Fibroblast of peridontal ligament (primary cell): ENCODE data around the gene CUL7.

Experiments
- DNase-seq: peaks from one replicate; pipeline ENCODE4 v3.0.0-alpha.2; 2010; ENCODE audit errors: extremely low read depth

Gene CUL7

GRCh38 chr6:43077333-43077809 lies 23.7 kb upstream of the CUL7 start:
- no peak for DNase-seq

GRCh38 chr6:43076464-43077332 lies 23.0 kb upstream of the CUL7 start:
- DNase-seq, result no peak

GRCh38 chr6:43075670-43076463 lies 22.2 kb upstream of the CUL7 start, which contains the start of gene PTK7:
Gene PTK7, plus strand, starts transcription at chr6:43076314. Its CDS starts 175 bp downstream, at chr6:43076489.
- no peak for DNase-seq

GRCh38 chr6:43074847-43075669 lies 21.4 kb upstream of the CUL7 start:
- peak; percentile 49 for DNase-seq

GRCh38 chr6:43070028-43070632 lies 16.5 kb upstream of the CUL7 start:
- peak; percentile 80 for DNase-seq

GRCh38 chr6:43062818-43063217 lies 9.2 kb upstream of the CUL7 start:
- DNase-seq, result no peak

- no peak for DNase-seq
Measured at GRCh38 chr6:43061861-43062260, 8.2 kb upstream of the CUL7 start.

- DNase-seq, result no peak
Measured at GRCh38 chr6:43060755-43061633, 7.3 kb upstream of the CUL7 start.

GRCh38 chr6:43060034-43060754 lies 6.5 kb upstream of the CUL7 start:
- peak; percentile 3 for DNase-seq

GRCh38 chr6:43059168-43060033 lies 5.8 kb upstream of the CUL7 start, which contains the start of the genes KLC4 and MRPL2:
Gene KLC4, plus strand, starts transcription at chr6:43059631. Its CDS starts 1,705 bp downstream, at chr6:43061336.
Gene MRPL2, minus strand, starts transcription at chr6:43059434. Its CDS starts 53 bp downstream, at chr6:43059381.
- DNase-seq, result peak; percentile 98

GRCh38 chr6:43058531-43058930 lies 4.9 kb upstream of the CUL7 start:
- no peak for DNase-seq

- no peak for DNase-seq
Measured at GRCh38 chr6:43055966-43056365, 2.3 kb upstream of the CUL7 start.

- DNase-seq, result peak; percentile 33
Measured at GRCh38 chr6:43054206-43054943, 724 bp upstream of the CUL7 start.

- peak; percentile 34 for DNase-seq
Measured at GRCh38 chr6:43052842-43053544, 658 bp downstream of the CUL7 start.

- no peak for DNase-seq
Measured at GRCh38 chr6:43052225-43052841, 1.3 kb downstream of the CUL7 start.

GRCh38 chr6:43050981-43051380 lies 2.7 kb downstream of the CUL7 start:
- no peak for DNase-seq

GRCh38 chr6:43047998-43048397 lies 5.7 kb downstream of the CUL7 start:
- no peak for DNase-seq
